Stimulated activated CD8-positive, alpha-beta memory T cell treated with anti-CD3 and anti-CD28 coated beads, Interleukin-15, amount 100 ng/mL, for 1 hour (primary cell): ENCODE measurements around the gene NDUFA12.

Experiments used
- DNase-seq: peaks from one replicate; pipeline ENCODE4 v3.0.0-alpha.2; 2020; ENCODE audit warnings: low read depth

The NDUFA12 gene

GRCh38 chr12:94940771-94941170 is 62.7 kb downstream of the NDUFA12 start:
- no peak for DNase-seq

GRCh38 chr12:94938583-94938982 is 64.9 kb downstream of the NDUFA12 start:
- DNase-seq = no peak

- no peak for DNase-seq
These were observed 72.7 kb downstream of the NDUFA12 start for GRCh38 chr12:94930772-94931171.

GRCh38 chr12:94930216-94930654 is 73.3 kb downstream of the NDUFA12 start:
- DNase-seq = no peak

GRCh38 chr12:94929780-94930179 is 73.7 kb downstream of the NDUFA12 start:
- no peak for DNase-seq

- no peak for DNase-seq
These were observed 77.8 kb downstream of the NDUFA12 start for GRCh38 chr12:94925729-94926128.

- no peak for DNase-seq
These were observed 78.3 kb downstream of the NDUFA12 start for GRCh38 chr12:94925206-94925605.

- DNase-seq = no peak
These were observed 80.9 kb downstream of the NDUFA12 start for GRCh38 chr12:94922561-94922960.
